ENCODE data around the gene OR10AD1.
A peak's percentile ranks its signal among the peaks of the same experiment; 100 is the strongest.
"Not testable (repeated sequence)": the region's sequence is repeated elsewhere in the genome, so short reads cannot be mapped to it uniquely, and the experiment has no call there.

The OR10AD1 gene

GRCh38 chr12:48157889-48158370 is 45.2 kb downstream of the OR10AD1 start:
- DNase-seq = no peak

- peak; percentile 99 for DNase-seq
Observed at GRCh38 chr12:48157018-48157888, 45.8 kb downstream of the OR10AD1 start, which contains the start of gene ASB8. ASB8 (minus strand) TSS chr12:48157515; CDS start chr12:48153496, 4,019 bp downstream.

GRCh38 chr12:48156652-48157017 is 46.5 kb downstream of the OR10AD1 start:
- no peak for DNase-seq

GRCh38 chr12:48155786-48156185 is 47.3 kb downstream of the OR10AD1 start:
- not testable (repeated sequence) for DNase-seq

Measured in inflammatory macrophage treated with lipopolysaccharide for 4 hours (primary cell).